Measurements from ENCODE around the gene ZGPAT. TPM values are rescaled to one million over a fixed set of nuclear protein-coding genes. Genes with fewer than 3 reads are reported as not detected.
A peak's percentile ranks its signal among the peaks of the same experiment; 100 is the strongest.

Gene ZGPAT
- total RNA-seq, 1 experiment from 2014 or later = 27.6 TPM

GRCh38 chr20:63772781-63773518 is 65.1 kb downstream of the ZGPAT start:
- Histone ChIP-seq H3K18ac (ENCODE audit: insufficient read length, low read depth, low read length) (no peak overlapping the region), H2AFZ (ENCODE audit: low read length) (no peak overlapping the region), H3K9ac (ENCODE audit: extremely low read depth, insufficient read length, low read length) (no peak overlapping the region), H4K8ac (replicated peaks; ENCODE audit: insufficient read length, low read depth, low read length) (no peak overlapping the region), H2BK20ac (ENCODE audit: low read depth, low read length, poor library complexity, severe bottlenecking) (no peak overlapping the region), H3K9me3 (ENCODE audit: control insufficient read depth, low read depth, low read length) (no peaks in the 10 kb centered on the region), H4K5ac (ENCODE audit: insufficient read length, low read depth, low read length) (no peak overlapping the region), H3K4me2 (ENCODE audit: insufficient read depth, insufficient read length, low read length) (no peak overlapping the region), H2BK5ac (ENCODE audit: insufficient read length, low read length) (no peak overlapping the region), H3K4me1 (ENCODE audit: insufficient read depth, low read length) (no peaks in the 10 kb centered on the region), H3K79me2 (ENCODE audit: insufficient read depth, low read length) (no peaks in the 10 kb centered on the region; the same call in 1 of the 2 replicates), H4K20me1 (ENCODE audit: control insufficient read depth, insufficient read depth, insufficient read length) (no peaks in the 10 kb centered on the region), H3K23me2 (ENCODE audit: insufficient read length, low read depth, low read length, poor library complexity, severe bottlenecking) (peaks cover 7% of the 10 kb centered on the region), H3K56ac (ENCODE audit: insufficient read length, low read depth, low read length) (no peak overlapping the region), H3K79me1 (ENCODE audit: insufficient read depth, low read depth, low read length, poor library complexity, severe bottlenecking) (no peaks in the 10 kb centered on the region), H2BK15ac (ENCODE audit: low read depth, low read length) (no peak overlapping the region), H3K27ac (ENCODE audit: insufficient read length, low read depth, low read length) (no peak overlapping the region), H3K4ac (ENCODE audit: low read depth, low read length) (no peak overlapping the region), H3K27me3 (ENCODE audit: insufficient read depth, low read length) (no peaks in the 10 kb centered on the region), H3K14ac (ENCODE audit: insufficient read depth, low read length) (no peak overlapping the region), H2AK5ac (ENCODE audit: insufficient read length, low read length) (no peak overlapping the region), H2BK120ac (ENCODE audit: low read depth, low read length, poor library complexity, severe bottlenecking) (no peak overlapping the region), H2BK12ac (ENCODE audit: insufficient read length, low read depth, low read length) (no peak overlapping the region), H3K23ac (ENCODE audit: insufficient read length, low read depth, low read length) (no peak overlapping the region), H4K91ac (ENCODE audit: insufficient read length, low read depth, low read length) (no peak overlapping the region), H3T11ph (ENCODE audit: low read length) (no peak overlapping the region)
- DNase-seq = no peak
- Mint-ChIP-seq H3K4me1 (peaks cover 16 to 17% of the 10 kb centered on the region in 2 experiments), H3K36me3 (ENCODE audit: insufficient read depth in 1 of 3, low read depth in 3 of 3) (peaks cover 4 to 28% (median 25%) of the 10 kb centered on the region in 3 experiments; a peak in 6 of 7 replicates), H3K4me3 (no peak overlapping the region), H3K27ac (peak overlapping the region; percentile 70 to 74 (median 73); a peak in 3 of 7 replicates), H3K27me3 (ENCODE audit: low read depth) (no peaks in the 10 kb centered on the region), H3K9me3 (no peaks in the 10 kb centered on the region; a peak in 2 of 5 replicates)
- no peak for TF ChIP-seq CTCF (conservative IDR thresholded peaks at IDR 0.05)
- no CpG with 5 or more reads among the region's 20 CpGs for WGBS (ENCODE audit: extremely low coverage, insufficient read length, low lambda C conversion rate)

All from H9 (cell line).